ENCODE results near the gene ITPKA. TPM values are rescaled to one million over a fixed set of nuclear protein-coding genes. Genes with fewer than 3 reads are reported as not detected.

The ITPKA gene
- total and polyA plus RNA-seq, 2 of the 13 experiments (the other 11 are each of a cell fraction or from before 2014, with no cell fraction given), result 13.2 to 41.3 TPM

- no peak for TF ChIP-seq ZBTB21 (CRISPR knock-in tag; IDR thresholded peaks at IDR 0.05)
- TF ChIP-seq, protein P1, sequence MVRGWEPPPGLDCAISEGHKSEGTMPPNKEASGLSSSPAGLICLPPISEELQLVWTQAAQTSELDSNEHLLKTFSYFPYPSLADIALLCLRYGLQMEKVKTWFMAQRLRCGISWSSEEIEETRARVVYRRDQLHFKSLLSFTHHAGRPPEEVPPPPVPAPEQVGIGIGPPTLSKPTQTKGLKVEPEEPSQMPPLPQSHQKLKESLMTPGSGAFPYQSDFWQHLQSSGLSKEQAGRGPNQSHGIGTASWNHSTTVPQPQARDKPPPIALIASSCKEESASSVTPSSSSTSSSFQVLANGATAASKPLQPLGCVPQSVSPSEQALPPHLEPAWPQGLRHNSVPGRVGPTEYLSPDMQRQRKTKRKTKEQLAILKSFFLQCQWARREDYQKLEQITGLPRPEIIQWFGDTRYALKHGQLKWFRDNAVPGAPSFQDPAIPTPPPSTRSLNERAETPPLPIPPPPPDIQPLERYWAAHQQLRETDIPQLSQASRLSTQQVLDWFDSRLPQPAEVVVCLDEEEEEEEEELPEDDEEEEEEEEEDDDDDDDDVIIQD (CRISPR knock-in tag; IDR thresholded peaks at IDR 0.05; ENCODE audit: low read depth), result peak; percentile 28; the same call in 1 of the 2 replicates
- peak; percentile 89 for TF ChIP-seq POGK (CRISPR knock-in tag; conservative IDR thresholded peaks at IDR 0.05)
- no peak for TF ChIP-seq ZSCAN31 (CRISPR knock-in tag; IDR thresholded peaks at IDR 0.05; ENCODE audit: low read depth)
- peak; percentile 62 for TF ChIP-seq RAD21 (CRISPR knock-in tag; IDR thresholded peaks at IDR 0.05)
- TF ChIP-seq, protein P2, sequence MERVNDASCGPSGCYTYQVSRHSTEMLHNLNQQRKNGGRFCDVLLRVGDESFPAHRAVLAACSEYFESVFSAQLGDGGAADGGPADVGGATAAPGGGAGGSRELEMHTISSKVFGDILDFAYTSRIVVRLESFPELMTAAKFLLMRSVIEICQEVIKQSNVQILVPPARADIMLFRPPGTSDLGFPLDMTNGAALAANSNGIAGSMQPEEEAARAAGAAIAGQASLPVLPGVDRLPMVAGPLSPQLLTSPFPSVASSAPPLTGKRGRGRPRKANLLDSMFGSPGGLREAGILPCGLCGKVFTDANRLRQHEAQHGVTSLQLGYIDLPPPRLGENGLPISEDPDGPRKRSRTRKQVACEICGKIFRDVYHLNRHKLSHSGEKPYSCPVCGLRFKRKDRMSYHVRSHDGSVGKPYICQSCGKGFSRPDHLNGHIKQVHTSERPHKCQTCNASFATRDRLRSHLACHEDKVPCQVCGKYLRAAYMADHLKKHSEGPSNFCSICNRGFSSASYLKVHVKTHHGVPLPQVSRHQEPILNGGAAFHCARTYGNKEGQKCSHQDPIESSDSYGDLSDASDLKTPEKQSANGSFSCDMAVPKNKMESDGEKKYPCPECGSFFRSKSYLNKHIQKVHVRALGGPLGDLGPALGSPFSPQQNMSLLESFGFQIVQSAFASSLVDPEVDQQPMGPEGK (CRISPR knock-in tag; IDR thresholded peaks at IDR 0.05), result peak; percentile 82
- TF ChIP-seq ZBTB26 (CRISPR knock-in tag; IDR thresholded peaks at IDR 0.05; ENCODE audit: borderline replicate concordance), result peak; percentile 65; the same call in 1 of the 2 replicates
- TF ChIP-seq HDAC6 (IDR thresholded peaks at IDR 0.05; ENCODE audit: low read depth, low read length), result no peak
- no peak for TF ChIP-seq ZBTB1 (CRISPR knock-in tag; IDR thresholded peaks at IDR 0.05; ENCODE audit: borderline replicate concordance)
- TF ChIP-seq, protein P3, sequence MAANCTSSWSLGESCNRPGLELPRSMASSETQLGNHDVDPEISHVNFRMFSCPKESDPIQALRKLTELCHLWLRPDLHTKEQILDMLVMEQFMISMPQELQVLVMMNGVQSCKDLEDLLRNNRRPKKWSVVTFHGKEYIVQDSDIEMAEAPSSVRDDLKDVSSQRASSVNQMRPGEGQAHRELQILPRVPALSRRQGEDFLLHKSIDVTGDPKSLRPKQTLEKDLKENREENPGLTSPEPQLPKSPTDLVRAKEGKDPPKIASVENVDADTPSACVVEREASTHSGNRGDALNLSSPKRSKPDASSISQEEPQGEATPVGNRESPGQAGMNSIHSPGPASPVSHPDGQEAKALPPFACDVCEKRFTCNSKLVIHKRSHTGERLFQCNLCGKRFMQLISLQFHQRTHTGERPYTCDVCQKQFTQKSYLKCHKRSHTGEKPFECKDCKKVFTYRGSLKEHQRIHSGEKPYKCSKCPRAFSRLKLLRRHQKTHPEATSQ (CRISPR knock-in tag; IDR thresholded peaks at IDR 0.05; ENCODE audit: borderline replicate concordance), result peak; percentile 63; the same call in 1 of the 2 replicates
- no peak for TF ChIP-seq JARID2 (CRISPR knock-in tag; IDR thresholded peaks at IDR 0.05; ENCODE audit: insufficient replicate concordance)
- TF ChIP-seq, protein P4, sequence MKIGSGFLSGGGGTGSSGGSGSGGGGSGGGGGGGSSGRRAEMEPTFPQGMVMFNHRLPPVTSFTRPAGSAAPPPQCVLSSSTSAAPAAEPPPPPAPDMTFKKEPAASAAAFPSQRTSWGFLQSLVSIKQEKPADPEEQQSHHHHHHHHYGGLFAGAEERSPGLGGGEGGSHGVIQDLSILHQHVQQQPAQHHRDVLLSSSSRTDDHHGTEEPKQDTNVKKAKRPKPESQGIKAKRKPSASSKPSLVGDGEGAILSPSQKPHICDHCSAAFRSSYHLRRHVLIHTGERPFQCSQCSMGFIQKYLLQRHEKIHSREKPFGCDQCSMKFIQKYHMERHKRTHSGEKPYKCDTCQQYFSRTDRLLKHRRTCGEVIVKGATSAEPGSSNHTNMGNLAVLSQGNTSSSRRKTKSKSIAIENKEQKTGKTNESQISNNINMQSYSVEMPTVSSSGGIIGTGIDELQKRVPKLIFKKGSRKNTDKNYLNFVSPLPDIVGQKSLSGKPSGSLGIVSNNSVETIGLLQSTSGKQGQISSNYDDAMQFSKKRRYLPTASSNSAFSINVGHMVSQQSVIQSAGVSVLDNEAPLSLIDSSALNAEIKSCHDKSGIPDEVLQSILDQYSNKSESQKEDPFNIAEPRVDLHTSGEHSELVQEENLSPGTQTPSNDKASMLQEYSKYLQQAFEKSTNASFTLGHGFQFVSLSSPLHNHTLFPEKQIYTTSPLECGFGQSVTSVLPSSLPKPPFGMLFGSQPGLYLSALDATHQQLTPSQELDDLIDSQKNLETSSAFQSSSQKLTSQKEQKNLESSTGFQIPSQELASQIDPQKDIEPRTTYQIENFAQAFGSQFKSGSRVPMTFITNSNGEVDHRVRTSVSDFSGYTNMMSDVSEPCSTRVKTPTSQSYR (CRISPR knock-in tag; IDR thresholded peaks at IDR 0.05; ENCODE audit: borderline replicate concordance), result peak; percentile 83
- peak; percentile 83 for TF ChIP-seq KAT8 (CRISPR knock-in tag; IDR thresholded peaks at IDR 0.05)
- no peak for TF ChIP-seq KLF13 (CRISPR knock-in tag; IDR thresholded peaks at IDR 0.05)
- peak; percentile 54; the same call in 1 of the 2 replicates for TF ChIP-seq IRF2 (CRISPR knock-in tag; IDR thresholded peaks at IDR 0.05)
Observed at GRCh38 chr15:41495736-41496599, 2.3 kb downstream of the ITPKA start (continued).
